Stimulated activated CD4-positive, alpha-beta T cell treated with anti-CD3 and anti-CD28 coated beads, Interleukin-4, amount 100 ng/mL, for 4 hours (primary cell): ENCODE measurements around the gene BCAP31.
"Not testable (repeated sequence)": the region's sequence is repeated elsewhere in the genome, so short reads cannot be mapped to it uniquely, and the experiment has no call there.

Experiments
- DNase-seq, 2 experiments: peaks; one replicate each; pipeline ENCODE4 v3.0.0-alpha.2; 2020

BCAP31 gene

GRCh38 chrX:153707406-153707805 is 16.8 kb downstream of the BCAP31 start:
- DNase-seq, result no peak

GRCh38 chrX:153706799-153707198 is 17.4 kb downstream of the BCAP31 start:
- DNase-seq, result no peak

GRCh38 chrX:153705403-153706060 is 18.7 kb downstream of the BCAP31 start:
- not testable (repeated sequence) for DNase-seq

GRCh38 chrX:153704631-153705402 is 19.4 kb downstream of the BCAP31 start:
- DNase-seq, result not testable (repeated sequence)

GRCh38 chrX:153704021-153704526 is 20.1 kb downstream of the BCAP31 start:
- DNase-seq, result no peak

- no peak for DNase-seq
Measured at GRCh38 chrX:153703036-153703370, 21.2 kb downstream of the BCAP31 start.

- no peak for DNase-seq
Measured at GRCh38 chrX:153702336-153703035, 21.7 kb downstream of the BCAP31 start.

GRCh38 chrX:153701706-153702105 is 22.5 kb downstream of the BCAP31 start:
- DNase-seq, result no peak

- DNase-seq, result no peak
Measured at GRCh38 chrX:153700967-153701366, 23.2 kb downstream of the BCAP31 start.

GRCh38 chrX:153700376-153700945 is 23.7 kb downstream of the BCAP31 start:
- DNase-seq, result no peak

- DNase-seq, result not testable (repeated sequence)
Measured at GRCh38 chrX:153699784-153700371, 24.3 kb downstream of the BCAP31 start.

GRCh38 chrX:153699210-153699783 is 24.9 kb downstream of the BCAP31 start:
- DNase-seq, result not testable (repeated sequence)

GRCh38 chrX:153697924-153698865 is 26.0 kb downstream of the BCAP31 start:
- DNase-seq, result no peak

- not testable (repeated sequence) for DNase-seq
Measured at GRCh38 chrX:153696986-153697722, 27.0 kb downstream of the BCAP31 start.

GRCh38 chrX:153696538-153696937 is 27.6 kb downstream of the BCAP31 start:
- DNase-seq, result not testable (repeated sequence)

GRCh38 chrX:153696100-153696499 is 28.1 kb downstream of the BCAP31 start:
- DNase-seq, result no peak

GRCh38 chrX:153694687-153695270 is 29.4 kb downstream of the BCAP31 start:
- no peak for DNase-seq

- not testable (repeated sequence) for DNase-seq
Measured at GRCh38 chrX:153694256-153694655, 29.9 kb downstream of the BCAP31 start.

GRCh38 chrX:153693216-153694086 is 30.7 kb downstream of the BCAP31 start:
- no peak for DNase-seq
